Spleen (tissue), 7 donors: ENCODE measurements around the gene GRIK4.

Experiments used
- CTCF ChIP-seq, 11 experiments: fragments of 200-600 bp in 7 of 11; fragments of 450-650 bp in 4 of 11; sonication (generic) in 4 of 11; IDR thresholded peaks in 8 of 11; conservative IDR thresholded peaks in 3 of 11; 1 replicate in 7 of 11; 2 replicates in 4 of 11; pipeline versions ENCODE4 v1.4.0 to v1.8.0; 2016 to 2021; ENCODE audit warnings: antibody characterized with exemption in 11 of 11, inconsistent platforms in 4 of 11, mild to moderate bottlenecking in 1 of 11
- POLR2A ChIP-seq, 3 donors: fragments of 450-650 bp; IDR thresholded peaks; one replicate each; pipeline ENCODE4 v1.5.1; 2017; ENCODE audit warnings: antibody characterized with exemption in 3 of 3, mild to moderate bottlenecking in 1 of 3
- POLR2AphosphoS5 ChIP-seq, 3 donors: sonication (generic); formaldehyde crosslinking; IDR thresholded peaks; one replicate each; pipeline ENCODE4 v1.5.1; 2017; ENCODE audit warnings: antibody characterized with exemption in 3 of 3
- donor health status: DM: no; HTN: no; CAD: no; lungs with moderate emphysema.
- donor health status: DM: no; HTN: no; CAD: no.
- donor health status: DM: no; HTN: no; CAD: no.

GRCh38 chr11:120646206-120646605, 134.7 kb downstream of the GRIK4 start:
- TF ChIP-seq POLR2A (IDR thresholded peaks at IDR 0.05), result no peak
- TF ChIP-seq CTCF (IDR thresholded peaks at IDR 0.05 in 8 of 11, conservative IDR thresholded peaks at IDR 0.05 in 3 of 11), result no peak
- no peak for TF ChIP-seq POLR2AphosphoS5 (IDR thresholded peaks at IDR 0.05)
